Astrocyte (in vitro differentiated cells and primary cell): ENCODE data around the gene MUC21. TPM values are rescaled to one million over a fixed set of nuclear protein-coding genes. Genes with fewer than 3 reads are reported as not detected.

Experiments used
- DNase-seq: peaks from one replicate; pipeline ENCODE4 v3.0.0-alpha.2; 2010; ENCODE audit warnings: low read depth
- FAIRE-seq: peaks from 2 replicates; lab custom pipeline; 2011; peaks lifted over from hg19 to GRCh38; lab: Jason Lieb, UNC
- H2AFZ ChIP-seq: 2 replicates; pipeline ENCODE4 v1.6.0; 2012; ENCODE audit warnings: low read depth, low read length, inconsistent platforms
- H3K27ac ChIP-seq: 2 replicates; pipeline ENCODE4 v1.5.1; 2011; ENCODE audit warnings: low read depth, low read length, inconsistent platforms
- H3K27me3 ChIP-seq: 2 replicates; pipeline ENCODE4 v1.6.0; 2011; ENCODE audit warnings: low read length, inconsistent platforms; ENCODE audit not compliant: insufficient read depth
- H3K36me3 ChIP-seq: 2 replicates; pipeline ENCODE4 v1.5.1; 2011; ENCODE audit warnings: low read length, inconsistent platforms; ENCODE audit not compliant: insufficient read depth
- H3K4me1 ChIP-seq: 2 replicates; pipeline ENCODE4 v1.5.1; 2011; ENCODE audit warnings: low read length, inconsistent platforms; ENCODE audit not compliant: insufficient read depth
- H3K4me2 ChIP-seq: 2 replicates; pipeline ENCODE4 v1.6.0; 2012; ENCODE audit warnings: low read length, inconsistent platforms
- H3K4me3 ChIP-seq: 2 replicates; pipeline ENCODE4 v1.5.1; 2011; ENCODE audit warnings: low read depth, mild to moderate bottlenecking, low read length, inconsistent platforms; ENCODE audit not compliant: insufficient read depth
- H3K79me2 ChIP-seq: 2 replicates; pipeline ENCODE4 v1.6.0; 2012; ENCODE audit warnings: mild to moderate bottlenecking, low read length, inconsistent platforms; ENCODE audit not compliant: insufficient read depth
- H3K9ac ChIP-seq: 2 replicates; pipeline ENCODE4 v1.6.0; 2012; ENCODE audit warnings: mild to moderate bottlenecking, low read length, inconsistent platforms
- H3K9me3 ChIP-seq: 2 replicates; pipeline ENCODE4 v1.5.1; 2012; ENCODE audit warnings: low read depth, mild to moderate bottlenecking, low read length, inconsistent platforms; ENCODE audit not compliant: insufficient read depth
- H4K20me1 ChIP-seq: 2 replicates; pipeline ENCODE4 v1.6.0; 2012; ENCODE audit warnings: low read length, inconsistent platforms; ENCODE audit not compliant: insufficient read depth
- H3K27ac Mint-ChIP-seq: one replicate; pipeline ENCODE4 v1.8.0; 2021; ENCODE audit warnings: mild to moderate bottlenecking, mixed read lengths; ENCODE audit not compliant: unreplicated experiment
- H3K27me3 Mint-ChIP-seq: one replicate; pipeline ENCODE4 v1.8.0; 2021; ENCODE audit warnings: low read depth, mixed read lengths; ENCODE audit not compliant: unreplicated experiment
- H3K36me3 Mint-ChIP-seq: one replicate; pipeline ENCODE4 v1.8.0; 2021; ENCODE audit warnings: low read depth, mixed read lengths; ENCODE audit not compliant: unreplicated experiment
- H3K4me1 Mint-ChIP-seq: one replicate; pipeline ENCODE4 v1.8.0; 2021; ENCODE audit warnings: low read depth, mixed read lengths; ENCODE audit not compliant: unreplicated experiment
- H3K4me3 Mint-ChIP-seq: one replicate; pipeline ENCODE4 v1.8.0; 2021; ENCODE audit warnings: mild to moderate bottlenecking, moderate library complexity, mixed read lengths; ENCODE audit not compliant: unreplicated experiment
- H3K9me3 Mint-ChIP-seq: one replicate; pipeline ENCODE4 v1.8.0; 2021; ENCODE audit warnings: mild to moderate bottlenecking, mixed read lengths; ENCODE audit not compliant: unreplicated experiment
- EZH2 ChIP-seq: IDR thresholded peaks from 2 replicates; pipeline ENCODE4 v1.6.1; 2012; ENCODE audit warnings: mild to moderate bottlenecking, low read length, inconsistent platforms; ENCODE audit not compliant: insufficient read depth
- total RNA-seq: library from RNA; stranded (reverse); gene quantifications from 2 replicates; pipeline ENCODE4 v1.2.1, GENCODE V29; 2021
- TF ChIP-seq, protein P1 (sequence below): IDR thresholded peaks from 2 replicates; pipeline ENCODE4 v1.5.1; 2011; ENCODE audit warnings: low read depth, mild to moderate bottlenecking, inconsistent platforms, low read length, moderate library complexity; ENCODE audit not compliant: insufficient read depth

MUC21 gene
- total RNA-seq, 1 donor from 2014 or later, result not detected

DNA sequence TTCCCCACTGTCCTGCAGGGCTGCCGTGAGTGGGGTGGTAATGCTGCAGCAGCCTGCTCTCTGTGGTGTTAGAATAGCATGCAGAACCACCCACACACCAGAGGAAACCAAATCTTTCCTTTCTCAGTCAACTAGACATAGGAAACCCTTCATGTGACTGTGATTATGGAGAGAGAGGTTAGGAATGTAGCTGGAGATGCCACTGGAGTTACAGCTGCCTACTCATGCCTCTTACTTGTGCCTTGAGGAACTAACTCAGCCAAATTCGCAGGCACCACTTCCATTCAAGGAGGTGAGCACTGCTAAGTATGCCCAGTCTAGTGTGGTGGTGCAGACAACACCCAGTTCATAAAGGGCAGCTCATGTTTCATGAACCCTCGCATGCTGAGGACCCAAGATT, 54.2 kb downstream of the MUC21 start:
- H2AFZ ChIP-seq, result peak overlapping the region; percentile 9

DNA sequence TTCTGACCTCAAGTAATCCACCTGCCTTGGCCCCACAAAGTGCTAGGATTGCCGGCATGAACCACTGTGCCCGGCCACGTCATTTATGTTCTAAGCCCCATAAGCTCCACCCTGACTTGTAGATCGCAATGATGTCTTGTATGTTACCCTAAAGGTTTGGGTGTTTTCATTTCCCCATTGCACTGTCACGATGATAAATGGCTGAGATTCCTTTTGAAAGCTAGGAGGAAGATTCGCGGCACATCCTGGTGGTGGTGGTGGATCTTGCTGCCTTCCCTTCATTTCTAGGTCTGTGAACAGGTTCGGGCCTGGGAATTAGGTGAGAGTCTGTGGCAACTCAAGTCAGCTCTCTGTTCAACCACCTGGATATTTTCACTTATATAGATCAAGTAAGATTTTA, 55.0 kb downstream of the MUC21 start:
- no peak overlapping the region for H3K9ac ChIP-seq
- no peak overlapping the region for H3K4me3 ChIP-seq
- Mint-ChIP-seq H3K4me1 (peaks cover 32% of the 10 kb centered on the region), H3K9me3 (no peaks in the 10 kb centered on the region), H3K4me3 (no peak overlapping the region), H3K27ac (peak overlapping the region; percentile 44), H3K27me3 (peaks cover 2% of the 10 kb centered on the region), H3K36me3 (no peaks in the 10 kb centered on the region)
- DNase-seq, result no peak
- peaks cover 7% of the 10 kb centered on the region for H3K27me3 ChIP-seq
- no peaks in the 10 kb centered on the region for H3K79me2 ChIP-seq
- H3K36me3 ChIP-seq, result no peaks in the 10 kb centered on the region
- H3K9me3 ChIP-seq, result no peaks in the 10 kb centered on the region
- H3K27ac ChIP-seq, result no peak overlapping the region
- FAIRE-seq, result no peak
- H3K4me1 ChIP-seq, result peaks cover 7% of the 10 kb centered on the region
- H3K4me2 ChIP-seq, result no peak overlapping the region
- H4K20me1 ChIP-seq, result no peaks in the 10 kb centered on the region
- no peak overlapping the region for H2AFZ ChIP-seq
- TF ChIP-seq, protein P1, sequence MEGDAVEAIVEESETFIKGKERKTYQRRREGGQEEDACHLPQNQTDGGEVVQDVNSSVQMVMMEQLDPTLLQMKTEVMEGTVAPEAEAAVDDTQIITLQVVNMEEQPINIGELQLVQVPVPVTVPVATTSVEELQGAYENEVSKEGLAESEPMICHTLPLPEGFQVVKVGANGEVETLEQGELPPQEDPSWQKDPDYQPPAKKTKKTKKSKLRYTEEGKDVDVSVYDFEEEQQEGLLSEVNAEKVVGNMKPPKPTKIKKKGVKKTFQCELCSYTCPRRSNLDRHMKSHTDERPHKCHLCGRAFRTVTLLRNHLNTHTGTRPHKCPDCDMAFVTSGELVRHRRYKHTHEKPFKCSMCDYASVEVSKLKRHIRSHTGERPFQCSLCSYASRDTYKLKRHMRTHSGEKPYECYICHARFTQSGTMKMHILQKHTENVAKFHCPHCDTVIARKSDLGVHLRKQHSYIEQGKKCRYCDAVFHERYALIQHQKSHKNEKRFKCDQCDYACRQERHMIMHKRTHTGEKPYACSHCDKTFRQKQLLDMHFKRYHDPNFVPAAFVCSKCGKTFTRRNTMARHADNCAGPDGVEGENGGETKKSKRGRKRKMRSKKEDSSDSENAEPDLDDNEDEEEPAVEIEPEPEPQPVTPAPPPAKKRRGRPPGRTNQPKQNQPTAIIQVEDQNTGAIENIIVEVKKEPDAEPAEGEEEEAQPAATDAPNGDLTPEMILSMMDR, result no peak
- TF ChIP-seq EZH2, result no peak

More for the DNA sequence above, 54.2 kb downstream of the MUC21 start:
- no peaks in the 10 kb centered on the region for H3K36me3 ChIP-seq
- H3K4me3 Mint-ChIP-seq, result peak overlapping the region; percentile 6
- H3K27ac Mint-ChIP-seq, result peak overlapping the region; percentile 44
- H4K20me1 ChIP-seq, result no peaks in the 10 kb centered on the region
- no peaks in the 10 kb centered on the region for H3K9me3 Mint-ChIP-seq
- FAIRE-seq, result no peak
- peak; percentile 78 for DNase-seq
- no peaks in the 10 kb centered on the region for H3K79me2 ChIP-seq
- H3K4me2 ChIP-seq, result peak overlapping the region; percentile 43
- TF ChIP-seq, protein P1, result no peak
- TF ChIP-seq EZH2, result no peak
- H3K27ac ChIP-seq, result no peak overlapping the region
- peaks cover 7% of the 10 kb centered on the region for H3K4me1 ChIP-seq
- H3K27me3 Mint-ChIP-seq, result no peaks in the 10 kb centered on the region
- no peak overlapping the region for H3K4me3 ChIP-seq
- no peak overlapping the region for H3K9ac ChIP-seq
- peaks cover 28% of the 10 kb centered on the region for H3K4me1 Mint-ChIP-seq
- peaks cover 4% of the 10 kb centered on the region for H3K27me3 ChIP-seq
- H3K9me3 ChIP-seq, result no peaks in the 10 kb centered on the region
- H3K36me3 Mint-ChIP-seq, result no peaks in the 10 kb centered on the region

Other genes with a start within 250 kb of the MUC21 start
- 77.6 and 85.2 TPM in 2 replicates for gene FLOT1, start 241.0 kb upstream of the MUC21 start, total RNA-seq
- gene IER3, start 239.2 kb upstream of the MUC21 start, total RNA-seq, result 216 and 221 TPM in 2 replicates
- 144 and 156 TPM in 2 replicates for gene DDR1, start 99.2 kb upstream of the MUC21 start, total RNA-seq
- 34.3 and 41.3 TPM in 2 replicates for gene GTF2H4, start 75.5 kb upstream of the MUC21 start, total RNA-seq
- 19.8 and 21.6 TPM in 2 replicates for gene VARS2, start 69.5 kb upstream of the MUC21 start, total RNA-seq
- not detected in 2 replicates for gene SFTA2, start 51.5 kb upstream of the MUC21 start, total RNA-seq
- gene MUCL3, start 42.7 kb upstream of the MUC21 start, total RNA-seq, result not detected in 2 replicates
- gene MUC22, start 26.8 kb downstream of the MUC21 start, total RNA-seq, result 0.05 TPM in 1 of 2 replicates, not detected in the other
- 4.6 and 6.4 TPM in 2 replicates for gene C6orf15, start 128.9 kb downstream of the MUC21 start, total RNA-seq
- 8.8 and 9.2 TPM in 2 replicates for gene PSORS1C1, start 131.1 kb downstream of the MUC21 start, total RNA-seq
- gene CDSN, start 136.7 kb downstream of the MUC21 start, total RNA-seq, result 0.22 and 0.27 TPM in 2 replicates
- gene PSORS1C2, start 155.3 kb downstream of the MUC21 start, total RNA-seq, result not detected in 2 replicates
- 10.2 and 11.5 TPM in 2 replicates for gene CCHCR1, start 174.1 kb downstream of the MUC21 start, total RNA-seq
- 1.5 and 2.5 TPM in 2 replicates for gene TCF19, start 174.9 kb downstream of the MUC21 start, total RNA-seq
- gene POU5F1, start 187.0 kb downstream of the MUC21 start, total RNA-seq, result 5.4 and 6.3 TPM in 2 replicates